ENCODE measurements around the gene GRIN2C. TPM values are rescaled to one million over a fixed set of nuclear protein-coding genes. Genes with fewer than 3 reads are reported as not detected.

Gene GRIN2C
- total and polyA plus RNA-seq, 2 donors (not counting 1 experiment from before 2014, with no cell fraction given): 0.03 TPM; not detected in 1

GRCh38 chr17:74851612-74852236 is 8.0 kb downstream of the GRIN2C start:
- Mint-ChIP-seq H3K4me1 (peaks cover 4% of the 10 kb centered on the region), H3K4me3 (no peak overlapping the region)

More at GRCh38 chr17:74851612-74852236, 8.0 kb downstream of the GRIN2C start:
- H3K36me3 ChIP-seq (replicated peaks in 1 of 2; ENCODE audit: control extremely low read depth in 1 of 2, control insufficient read depth in 1 of 2, extremely low read depth in 1 of 2, insufficient read depth in 2 of 2, low read length in 1 of 2): no peaks in the 10 kb centered on the region
- H3K9ac ChIP-seq (ENCODE audit: low read length): no peak overlapping the region
- H2AFZ ChIP-seq (ENCODE audit: insufficient read depth, low read depth, low read length, poor library complexity, severe bottlenecking): no peak overlapping the region
- no peak for DNase-seq
- H3K79me2 ChIP-seq (ENCODE audit: control insufficient read depth, insufficient read depth, low read length): no peaks in the 10 kb centered on the region
- peaks cover 0 to 8% (median 0%) of the 10 kb centered on the region in 3 donors for H3K9me3 ChIP-seq (ENCODE audit: control extremely low read depth in 1 of 3, control insufficient read depth in 2 of 3, insufficient read depth in 1 of 3, low read length in 2 of 3)
- POLR2A ChIA-PET: no interaction called here
- H3K4me1 ChIP-seq (ENCODE audit: control insufficient read depth in 2 of 2, insufficient read depth in 2 of 2, low read length in 2 of 2): peaks cover 6 to 16% of the 10 kb centered on the region in 2 donors
- WGBS (ENCODE audit: insufficient coverage): 67% methylated on average over 27 of the region's 29 CpGs
- no peaks in the 10 kb centered on the region for H4K20me1 ChIP-seq (ENCODE audit: control insufficient read depth, insufficient read depth, low read length, poor library complexity, severe bottlenecking)
- H3K9me3 Mint-ChIP-seq (ENCODE audit: insufficient read depth): no peaks in the 10 kb centered on the region
- H3K27ac ChIP-seq (ENCODE audit: low read length in 2 of 2): no peak overlapping the region
- intact Hi-C loops (cut with micrococcal nuclease): no loop called here
- H3K27me3 ChIP-seq (replicated peaks in 1 of 4; ENCODE audit: control extremely low read depth in 1 of 4, control insufficient read depth in 3 of 4, insufficient read depth in 4 of 4, low read length in 3 of 4): peaks cover 0 to 60% (median 27%) of the 10 kb centered on the region in 4 experiments
- TF ChIP-seq CTCF (IDR thresholded peaks at IDR 0.05) (no peak), EZH2 (IDR thresholded peaks at IDR 0.05; ENCODE audit: borderline replicate concordance, insufficient read depth, low read depth, low read length, poor library complexity, severe bottlenecking) (no peak)
- H3K27ac Mint-ChIP-seq: no peak overlapping the region
- H3K4me2 ChIP-seq (replicated peaks; ENCODE audit: low read depth, low read length, poor library complexity, severe bottlenecking): peak overlapping the region; percentile 63
- H3K27me3 Mint-ChIP-seq: peaks cover 55% of the 10 kb centered on the region
- ATAC-seq (ENCODE audit: low read depth): no peak
- no peak overlapping the region for H3K4me3 ChIP-seq (ENCODE audit: control extremely low read depth in 1 of 5, extremely low read depth in 1 of 5, insufficient read depth in 1 of 5, low read depth in 2 of 5, low read length in 4 of 5)
- CTCF ChIA-PET: interaction anchor here (0.5 to 1.2 kb wide), 3 partner anchors 11 to 77 kb away, joined by 3 read pairs; no protein-coding TSS in a partner anchor
